Stimulated activated naive CD8-positive, alpha-beta T cell treated with anti-CD3 and anti-CD28 coated beads, Interleukin-15, Interleukin-2, amounts not matched to agents 100 ng/mL and 50 ng/mL, for 24 hours (primary cell): Measurements from ENCODE around the gene DNAJA2.
"Not testable (repeated sequence)": the region's sequence is repeated elsewhere in the genome, so short reads cannot be mapped to it uniquely, and the experiment has no call there.

Source experiments
- H3K27ac Mint-ChIP-seq: one replicate; pipeline ENCODE4 v1.8.0; 2021; ENCODE audit warnings: mild to moderate bottlenecking, mixed read lengths
- H3K27me3 Mint-ChIP-seq: one replicate; pipeline ENCODE4 v1.8.0; 2021; ENCODE audit warnings: mixed read lengths
- H3K36me3 Mint-ChIP-seq: one replicate; pipeline ENCODE4 v1.8.0; 2021; ENCODE audit warnings: low read depth, mixed read lengths
- H3K4me1 Mint-ChIP-seq: one replicate; pipeline ENCODE4 v1.8.0; 2021; ENCODE audit warnings: low read depth, mixed read lengths
- H3K4me3 Mint-ChIP-seq: one replicate; pipeline ENCODE4 v1.8.0; 2021; ENCODE audit warnings: mild to moderate bottlenecking, mixed read lengths
- H3K9me3 Mint-ChIP-seq: one replicate; pipeline ENCODE4 v1.8.0; 2021; ENCODE audit warnings: mixed read lengths

DNAJA2 gene

DNA sequence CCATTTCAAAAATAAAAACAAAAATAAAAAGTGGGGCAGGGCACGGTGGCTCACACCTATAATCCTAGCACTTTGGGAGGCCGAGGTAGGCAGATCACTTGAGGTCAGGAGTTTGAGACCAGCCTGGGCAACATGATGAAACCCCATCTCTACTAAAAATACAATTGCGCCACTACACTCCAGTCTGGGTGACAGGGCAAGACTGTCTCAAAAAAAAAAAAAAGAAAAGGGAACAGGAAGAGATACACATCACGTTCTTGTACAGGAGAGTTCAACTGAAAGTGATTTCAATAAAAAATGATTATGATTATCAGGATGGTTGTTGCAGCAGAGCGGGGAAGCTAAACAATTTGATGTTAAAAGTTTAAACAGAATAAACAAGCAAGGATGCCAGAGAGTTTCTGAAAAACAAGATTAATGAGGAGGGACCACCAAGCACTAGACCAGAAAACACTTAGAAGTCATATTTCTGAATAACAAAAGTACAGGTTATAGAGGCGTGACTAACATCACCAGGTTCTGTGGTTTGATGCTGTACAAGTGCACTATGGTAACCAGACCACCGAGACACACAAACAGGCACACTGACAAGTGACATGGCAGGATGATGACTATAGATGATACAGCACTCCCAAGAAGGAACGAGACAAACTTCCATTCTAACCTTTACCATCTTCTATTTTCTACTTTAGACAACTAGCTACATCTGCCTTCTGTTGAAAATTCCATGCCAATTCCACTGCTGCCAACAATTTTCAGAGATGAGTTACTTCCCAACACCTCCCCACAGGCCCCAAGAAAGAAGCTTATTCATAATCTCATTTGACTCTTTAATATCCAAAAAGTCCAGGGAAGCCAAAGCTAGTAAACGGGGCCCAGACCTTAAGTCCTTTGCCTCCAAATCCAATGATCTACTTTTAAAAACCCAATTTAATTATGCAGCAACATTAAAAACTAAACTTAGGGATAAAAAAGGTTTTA is 11.8 kb downstream of the DNAJA2 start:
- peak overlapping the region; percentile 48 for H3K4me3 Mint-ChIP-seq
- H3K36me3 Mint-ChIP-seq: peaks cover 81% of the 10 kb centered on the region
- no peaks in the 10 kb centered on the region for H3K9me3 Mint-ChIP-seq
- H3K4me1 Mint-ChIP-seq: peaks cover 46% of the 10 kb centered on the region
- peak overlapping the region; percentile 92 for H3K27ac Mint-ChIP-seq
- H3K27me3 Mint-ChIP-seq: no peaks in the 10 kb centered on the region

DNA sequence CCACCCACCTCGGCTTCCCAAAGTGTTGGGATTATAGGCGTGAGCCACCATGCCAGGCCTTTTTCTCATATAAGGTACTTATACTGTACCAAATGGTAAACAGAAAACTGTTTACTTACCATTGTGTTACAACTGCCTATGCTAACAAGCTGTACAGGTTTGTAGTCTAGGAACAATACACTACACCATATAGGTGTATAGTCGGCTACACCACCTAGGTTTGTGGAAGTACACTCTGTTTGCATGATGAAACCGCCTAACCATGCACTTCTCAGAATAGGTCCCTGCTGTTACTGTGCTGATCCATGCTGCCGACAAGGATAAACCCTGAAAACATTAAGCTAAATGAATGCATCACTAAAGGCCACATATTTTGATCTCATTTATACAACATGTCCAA is 18.9 kb downstream of the DNAJA2 start:
- Mint-ChIP-seq H3K36me3 (peaks cover 41% of the 10 kb centered on the region), H3K27me3 (no peaks in the 10 kb centered on the region), H3K27ac (no peak overlapping the region)

DNA sequence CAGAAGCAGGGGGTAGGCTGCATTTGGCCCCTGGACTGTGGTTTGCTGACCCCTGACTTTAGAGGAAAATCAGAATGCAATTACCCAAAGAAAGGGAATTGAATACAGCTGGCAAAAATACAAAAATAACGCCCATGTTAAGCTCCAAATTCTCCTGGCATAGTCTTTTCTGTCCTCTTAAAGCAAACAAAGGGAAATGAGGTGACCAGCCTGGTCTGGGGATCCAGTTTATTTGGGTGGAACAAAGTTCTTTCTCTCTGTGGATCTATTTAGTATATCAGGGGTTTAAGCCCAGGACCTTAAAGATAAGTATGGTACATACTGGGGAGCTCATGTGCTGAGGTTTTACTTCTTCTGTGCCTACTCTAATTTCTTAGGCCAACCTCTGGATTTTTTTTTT is 23.5 kb downstream of the DNAJA2 start:
- Mint-ChIP-seq H3K27me3 (no peaks in the 10 kb centered on the region), H3K4me3 (no peak overlapping the region), H3K36me3 (peaks cover 5% of the 10 kb centered on the region), H3K9me3 (no peaks in the 10 kb centered on the region), H3K4me1 (peaks cover 16% of the 10 kb centered on the region), H3K27ac (peak overlapping the region; percentile 36)

More for the DNA sequence above, 18.9 kb downstream of the DNAJA2 start:
- H3K4me1 Mint-ChIP-seq: peaks cover 10% of the 10 kb centered on the region
- no peak overlapping the region for H3K4me3 Mint-ChIP-seq
- H3K9me3 Mint-ChIP-seq: no peaks in the 10 kb centered on the region

DNA sequence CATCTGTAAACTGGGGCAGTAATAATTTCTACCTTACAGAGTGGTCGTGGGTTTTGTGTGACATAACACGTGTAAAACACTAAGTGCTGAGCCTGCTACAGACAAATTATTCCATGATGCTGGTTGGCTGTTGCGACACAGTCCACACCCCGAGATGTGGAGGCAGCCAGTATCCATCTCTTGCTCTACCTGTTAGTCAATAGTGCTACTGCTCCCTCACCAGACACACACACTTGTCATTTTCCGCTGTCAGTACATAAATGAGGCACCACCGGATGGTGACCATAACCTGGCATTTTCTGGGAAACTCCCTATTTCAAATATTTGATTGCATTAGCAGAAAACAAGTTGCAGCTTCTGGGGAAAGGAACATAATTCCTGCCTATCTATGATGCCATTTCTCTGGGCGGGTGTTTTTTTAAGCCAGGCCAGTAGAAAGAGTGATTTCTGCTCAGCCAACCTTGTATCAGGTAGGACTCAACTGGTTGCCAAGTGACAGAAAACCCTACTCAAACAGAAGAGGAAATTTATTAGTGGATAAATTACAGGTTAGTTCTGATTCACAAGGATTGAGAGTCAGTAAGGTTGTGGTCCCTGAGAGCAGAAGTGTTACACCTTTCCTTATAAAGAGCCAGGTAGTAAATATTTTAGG is 24.1 kb downstream of the DNAJA2 start:
- no peaks in the 10 kb centered on the region for H3K36me3 Mint-ChIP-seq
- H3K4me1 Mint-ChIP-seq: peaks cover 16% of the 10 kb centered on the region
- no peaks in the 10 kb centered on the region for H3K27me3 Mint-ChIP-seq
- H3K27ac Mint-ChIP-seq: peak overlapping the region; percentile 83
- no peaks in the 10 kb centered on the region for H3K9me3 Mint-ChIP-seq
- H3K4me3 Mint-ChIP-seq: no peak overlapping the region

DNA sequence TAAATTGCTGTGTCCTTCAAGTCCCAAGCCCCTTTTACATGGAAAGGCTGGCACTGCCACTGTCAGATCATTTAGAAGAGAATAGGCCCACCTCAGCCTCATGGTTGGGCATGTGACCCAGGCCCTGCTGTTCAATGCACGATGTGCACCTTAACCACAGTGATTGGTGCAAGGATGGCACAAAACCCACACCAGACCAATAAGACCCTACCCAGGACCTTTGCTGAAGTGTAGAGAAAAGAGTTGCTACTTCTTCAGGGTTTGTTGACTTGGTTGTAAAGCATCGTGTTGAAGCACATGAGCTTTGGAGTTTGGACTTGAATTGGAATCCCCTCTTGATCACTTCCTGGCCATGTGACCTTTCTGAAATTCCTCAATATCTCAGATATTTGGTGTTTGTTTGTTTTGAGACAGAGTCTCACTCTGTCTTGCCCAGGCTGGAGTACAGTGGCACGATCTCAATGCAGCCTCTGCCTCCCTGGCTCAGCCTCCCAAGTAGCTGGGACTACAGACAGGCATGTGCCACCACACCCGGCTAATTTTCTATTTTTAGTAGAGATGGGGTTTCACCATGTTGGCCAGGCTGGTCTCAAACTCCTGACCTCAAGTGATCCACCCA is 24.8 kb downstream of the DNAJA2 start:
- H3K4me1 Mint-ChIP-seq: peaks cover 16% of the 10 kb centered on the region
- no peak overlapping the region for H3K4me3 Mint-ChIP-seq
- H3K36me3 Mint-ChIP-seq: no peaks in the 10 kb centered on the region
- H3K27ac Mint-ChIP-seq: peak overlapping the region; percentile 83
- H3K9me3 Mint-ChIP-seq: no peaks in the 10 kb centered on the region
- H3K27me3 Mint-ChIP-seq: no peaks in the 10 kb centered on the region

DNA sequence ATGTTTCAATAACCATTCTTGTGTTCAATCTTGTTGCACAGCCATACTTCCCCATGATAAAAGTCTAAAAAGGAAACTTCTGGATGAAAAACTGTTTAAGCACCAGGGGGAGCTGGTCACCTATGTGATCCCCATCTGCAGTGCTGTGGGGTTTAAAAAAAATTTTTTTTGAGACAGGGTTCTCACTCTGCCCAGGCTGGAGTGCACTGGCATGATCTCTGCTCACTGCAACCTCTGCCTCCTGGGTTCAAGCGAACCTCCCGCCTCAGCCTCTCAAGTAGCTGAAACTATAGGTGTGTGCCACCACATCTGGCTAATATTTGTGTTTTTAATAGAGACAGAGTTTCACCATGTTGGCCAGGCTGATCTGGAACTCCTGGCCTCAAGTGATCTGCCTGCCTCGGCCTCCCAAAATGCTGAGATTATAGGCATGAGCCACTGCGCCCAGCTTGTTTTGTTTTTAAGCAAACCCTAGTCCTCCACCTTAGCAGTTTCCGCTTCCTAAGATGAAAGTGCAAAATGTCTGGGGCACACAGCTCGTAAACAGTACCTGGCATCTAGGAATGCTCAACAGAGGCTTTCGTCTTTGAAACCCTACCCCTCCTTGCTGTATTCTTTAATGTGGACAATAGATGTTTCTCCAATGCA is 25.4 kb downstream of the DNAJA2 start:
- no peak overlapping the region for H3K4me3 Mint-ChIP-seq

DNA sequence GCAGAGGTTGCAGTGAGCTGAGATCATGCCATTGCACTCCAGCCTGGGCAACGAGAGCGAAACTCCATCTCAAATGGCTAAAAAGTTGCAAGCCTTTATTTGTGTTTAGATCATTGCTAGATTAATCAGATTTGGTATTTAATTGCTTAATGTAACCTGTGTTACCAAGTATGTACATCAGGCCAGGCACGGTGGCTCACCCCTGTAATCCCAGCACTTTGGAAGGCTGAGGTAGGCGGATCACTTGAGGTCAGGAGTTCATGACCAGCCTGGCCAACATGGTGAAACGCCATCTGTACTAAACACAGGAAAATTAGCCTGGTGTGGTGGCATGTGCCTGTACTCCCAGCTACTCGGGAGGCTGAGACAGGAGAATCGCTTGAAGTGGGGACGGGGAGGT is 28.8 kb downstream of the DNAJA2 start:
- H3K4me3 Mint-ChIP-seq, H3K9me3 Mint-ChIP-seq, H3K27me3 Mint-ChIP-seq, H3K27ac Mint-ChIP-seq, H3K36me3 Mint-ChIP-seq: not testable (repeated sequence)
- H3K4me1 Mint-ChIP-seq: peaks cover 29% of the 10 kb centered on the region

More for the DNA sequence above, 25.4 kb downstream of the DNAJA2 start:
- no peaks in the 10 kb centered on the region for H3K27me3 Mint-ChIP-seq
- H3K27ac Mint-ChIP-seq: peak overlapping the region; percentile 83
- no peaks in the 10 kb centered on the region for H3K9me3 Mint-ChIP-seq
- H3K4me1 Mint-ChIP-seq: peaks cover 21% of the 10 kb centered on the region
- no peaks in the 10 kb centered on the region for H3K36me3 Mint-ChIP-seq

DNA sequence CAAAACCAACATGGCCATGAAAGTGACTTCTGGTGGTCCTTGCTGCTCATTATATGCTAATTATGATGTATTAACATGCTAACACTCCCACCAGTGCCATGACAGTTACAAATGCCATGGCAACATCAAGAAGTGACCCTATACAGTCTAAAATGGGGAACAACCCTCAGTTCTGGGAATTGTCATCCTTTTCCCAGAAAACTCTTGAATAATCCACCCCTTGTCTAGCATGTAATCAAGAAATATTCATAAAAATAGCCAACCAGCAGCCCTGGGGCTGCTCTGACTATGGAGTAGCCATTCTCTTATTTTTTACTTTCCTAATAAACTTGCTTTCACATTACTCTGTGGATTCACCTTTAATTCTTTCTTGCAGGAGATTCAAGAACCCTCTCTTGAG is 35.9 kb downstream of the DNAJA2 start:
- no peaks in the 10 kb centered on the region for H3K9me3 Mint-ChIP-seq
- H3K4me1 Mint-ChIP-seq: peaks cover 3% of the 10 kb centered on the region
- no peaks in the 10 kb centered on the region for H3K27me3 Mint-ChIP-seq
- H3K27ac Mint-ChIP-seq: no peak overlapping the region
- H3K36me3 Mint-ChIP-seq: no peaks in the 10 kb centered on the region
- no peak overlapping the region for H3K4me3 Mint-ChIP-seq

DNA sequence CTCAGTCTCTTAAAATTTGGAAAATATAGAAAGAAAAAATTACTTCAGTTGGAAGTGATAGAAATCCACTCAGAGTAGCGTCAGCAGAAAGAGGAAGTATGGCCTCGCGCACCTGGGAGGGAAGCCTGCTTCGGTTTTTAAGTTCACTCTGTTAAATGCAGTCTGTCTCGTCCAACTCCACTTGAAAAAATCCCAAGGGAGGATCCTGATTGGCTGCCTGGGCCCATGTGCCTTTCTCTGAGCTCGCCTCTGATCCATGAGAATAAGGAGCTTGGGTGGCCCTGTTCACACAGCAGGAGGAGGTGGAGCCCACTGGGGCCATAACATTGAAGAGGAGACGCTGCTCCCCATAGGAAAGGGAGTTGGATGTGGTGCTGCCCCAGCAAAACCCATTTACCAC is 40.7 kb downstream of the DNAJA2 start:
- Mint-ChIP-seq H3K9me3 (no peaks in the 10 kb centered on the region), H3K4me1 (peaks cover 6% of the 10 kb centered on the region), H3K36me3 (peaks cover 7% of the 10 kb centered on the region), H3K27me3 (no peaks in the 10 kb centered on the region), H3K4me3 (no peak overlapping the region), H3K27ac (no peak overlapping the region)

DNA sequence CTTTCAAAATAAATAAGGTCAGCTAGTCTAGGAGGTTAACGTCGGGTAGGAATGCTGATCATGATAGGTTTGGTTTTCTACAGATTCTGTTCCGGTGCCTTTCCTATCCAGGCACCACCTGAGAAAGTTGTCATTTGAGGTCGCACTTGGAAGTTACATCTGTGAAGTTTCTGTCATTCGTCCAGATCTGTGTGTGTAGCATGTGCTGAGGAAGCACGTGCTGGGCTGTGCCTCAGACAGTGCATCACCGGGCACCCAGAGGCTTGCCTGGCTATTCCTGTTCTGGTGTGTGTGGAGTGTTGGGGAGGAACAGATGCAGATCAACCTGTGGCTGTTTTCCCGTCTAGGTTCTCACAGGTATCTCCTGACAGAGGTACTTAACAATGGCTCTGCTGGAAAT is 42.6 kb downstream of the DNAJA2 start:
- Mint-ChIP-seq H3K36me3 (peaks cover 14% of the 10 kb centered on the region), H3K27ac (no peak overlapping the region), H3K4me3 (no peak overlapping the region)

DNA sequence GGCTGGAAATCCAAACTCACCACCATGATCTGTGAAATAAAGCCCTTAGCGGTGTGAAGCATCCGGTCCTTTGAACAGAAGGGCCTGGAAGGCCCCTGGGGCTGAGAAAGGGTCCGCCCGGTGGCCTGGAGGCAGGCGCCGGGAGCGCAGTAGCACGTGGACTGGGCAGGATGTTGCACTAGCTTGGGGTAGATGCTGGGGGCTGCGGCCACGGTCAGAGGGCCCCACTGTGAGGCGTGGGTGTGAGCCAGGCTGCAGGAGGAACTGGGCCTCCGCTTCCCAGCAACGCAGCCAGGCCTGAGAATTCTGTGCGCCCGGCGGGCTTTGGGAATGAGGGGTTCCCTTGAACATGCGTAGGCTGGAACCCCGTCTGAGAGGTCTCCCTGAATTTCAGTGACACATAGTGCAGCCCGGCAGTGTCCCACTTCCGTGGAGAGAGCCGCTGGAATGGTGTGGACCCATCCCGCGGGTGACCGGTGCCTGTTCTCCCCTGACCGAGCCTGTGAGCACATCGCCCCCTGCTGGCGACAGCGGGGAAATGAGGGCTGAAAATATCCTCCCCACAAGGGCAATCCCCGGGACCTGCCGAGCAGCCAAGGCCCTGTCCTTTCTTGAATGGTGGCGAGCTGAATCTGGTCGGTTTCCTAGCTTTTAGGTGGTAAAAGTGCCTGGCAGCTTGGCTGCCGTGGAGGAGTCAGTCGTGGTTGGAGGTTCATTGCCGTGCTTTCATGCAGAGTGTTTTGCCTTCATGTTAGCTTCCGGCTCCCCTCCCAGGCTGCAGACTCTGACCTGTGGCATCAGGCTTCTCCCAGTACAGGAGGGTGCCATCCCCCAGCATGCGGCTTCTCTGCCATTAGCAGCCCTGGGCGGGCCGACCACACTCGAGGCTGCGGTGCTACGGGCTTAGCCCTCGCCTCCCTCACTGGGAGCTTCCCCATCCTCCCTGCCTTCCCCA is 43.8 kb downstream of the DNAJA2 start:
- H3K9me3 Mint-ChIP-seq: no peaks in the 10 kb centered on the region
- no peak overlapping the region for H3K27ac Mint-ChIP-seq
- H3K27me3 Mint-ChIP-seq: no peaks in the 10 kb centered on the region
- H3K4me3 Mint-ChIP-seq: no peak overlapping the region
- H3K36me3 Mint-ChIP-seq: peaks cover 14% of the 10 kb centered on the region
- H3K4me1 Mint-ChIP-seq: peaks cover 9% of the 10 kb centered on the region

More for the DNA sequence above, 42.6 kb downstream of the DNAJA2 start:
- Mint-ChIP-seq H3K4me1 (peaks cover 9% of the 10 kb centered on the region), H3K9me3 (no peaks in the 10 kb centered on the region), H3K27me3 (no peaks in the 10 kb centered on the region)

DNA sequence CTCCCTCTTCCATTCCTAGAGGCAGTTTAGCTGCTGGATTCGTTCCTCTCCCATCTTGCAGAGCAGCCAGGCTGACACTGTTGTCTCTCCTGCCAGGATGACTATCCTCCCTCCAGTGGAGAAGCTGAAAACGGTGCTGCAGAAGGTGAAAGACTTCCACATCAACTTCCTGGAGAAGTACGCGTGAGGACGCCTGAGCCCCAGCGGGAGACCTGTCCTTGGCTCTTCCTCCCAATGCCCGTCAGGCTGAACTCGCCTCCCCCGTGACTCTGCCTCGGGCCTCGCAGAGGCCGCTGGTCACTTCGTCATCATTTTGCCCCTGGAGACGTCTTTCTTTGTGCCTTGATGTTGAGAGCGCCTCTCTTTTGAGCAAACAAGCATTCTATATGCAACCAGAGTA is 44.7 kb downstream of the DNAJA2 start:
- Mint-ChIP-seq H3K4me1 (peaks cover 9% of the 10 kb centered on the region), H3K4me3 (no peak overlapping the region), H3K27ac (no peak overlapping the region), H3K36me3 (peaks cover 17% of the 10 kb centered on the region), H3K9me3 (no peaks in the 10 kb centered on the region), H3K27me3 (no peaks in the 10 kb centered on the region)

DNA sequence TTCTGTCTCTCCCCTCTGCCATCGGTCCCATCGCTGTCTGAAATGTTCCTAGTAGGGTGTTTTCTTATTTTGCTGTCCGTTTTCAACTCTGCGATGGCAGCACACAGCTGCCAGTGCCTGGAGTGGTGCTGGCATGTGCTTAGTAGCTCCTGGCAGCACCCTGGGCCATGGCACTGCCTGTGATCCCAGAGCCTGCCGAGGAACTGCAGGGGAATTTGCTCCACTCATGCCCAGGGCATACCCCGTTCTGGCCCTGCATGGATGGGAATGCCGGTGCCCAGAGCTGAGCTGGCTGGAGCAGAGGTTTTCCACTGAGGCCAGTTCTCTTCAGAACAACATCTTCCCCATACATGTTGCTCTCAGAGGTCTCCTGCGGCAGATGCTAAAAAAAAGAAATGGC is 46.2 kb downstream of the DNAJA2 start:
- no peak overlapping the region for H3K27ac Mint-ChIP-seq
- H3K4me1 Mint-ChIP-seq: peaks cover 9% of the 10 kb centered on the region
- H3K36me3 Mint-ChIP-seq: peaks cover 23% of the 10 kb centered on the region
- H3K4me3 Mint-ChIP-seq: no peak overlapping the region
- no peaks in the 10 kb centered on the region for H3K9me3 Mint-ChIP-seq
- H3K27me3 Mint-ChIP-seq: no peaks in the 10 kb centered on the region
